Transverse colon (tissue), 4 donors: ENCODE measurements around the gene MYH15.

Source experiments
- EP300 ChIP-seq: sonication (generic); formaldehyde crosslinking; IDR thresholded peaks from one replicate; pipeline ENCODE4 v1.6.1; 2017; ENCODE audit warnings: antibody characterized with exemption, low read depth
- POLR2A ChIP-seq: fragments of 450-650 bp; IDR thresholded peaks from one replicate; pipeline ENCODE4 v1.6.1; 2016; ENCODE audit warnings: antibody characterized with exemption, mild to moderate bottlenecking, moderate library complexity
- POLR2AphosphoS5 ChIP-seq, 3 donors: sonication (generic); formaldehyde crosslinking; IDR thresholded peaks; one replicate each; pipeline ENCODE4 v1.6.1; 2016; ENCODE audit warnings: antibody characterized with exemption in 3 of 3
- TF ChIP-seq, protein P1 (sequence below), 5 experiments: fragments of 200-600 bp in 3 of 5; fragments of 450-650 bp in 2 of 5; sonication (generic) in 3 of 5; IDR thresholded peaks; 1 replicate in 2 of 5; 2 replicates in 3 of 5; pipeline ENCODE4 v1.5.1; 2016 to 2017; ENCODE audit warnings: antibody characterized with exemption in 5 of 5, inconsistent platforms in 3 of 5, mild to moderate bottlenecking in 2 of 5, moderate library complexity in 1 of 5

DNA sequence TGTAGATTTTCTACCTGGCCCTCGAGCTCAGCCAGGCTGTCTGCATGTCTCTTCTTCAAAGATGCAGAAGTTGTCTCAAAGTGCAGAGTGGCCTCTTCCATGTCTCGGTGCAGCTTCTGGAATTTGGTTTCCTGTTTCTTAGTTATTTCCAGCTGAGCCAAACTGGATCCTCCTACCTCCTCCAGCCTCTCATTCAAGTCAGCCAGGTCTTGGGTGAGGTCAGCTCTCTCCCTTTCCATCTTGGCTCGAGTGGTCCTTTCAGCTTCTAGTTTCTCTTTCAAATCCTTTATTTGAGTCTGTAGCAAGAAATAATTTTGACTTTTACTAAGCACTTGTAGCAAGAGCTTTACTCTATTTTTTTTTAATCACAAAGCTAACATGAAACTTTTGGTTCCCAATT lies 81.8 kb downstream of the MYH15 start:
- TF ChIP-seq POLR2AphosphoS5 (IDR thresholded peaks at IDR 0.05) (no peak), EP300 (no peak), POLR2A (no peak)
- TF ChIP-seq, protein P1, sequence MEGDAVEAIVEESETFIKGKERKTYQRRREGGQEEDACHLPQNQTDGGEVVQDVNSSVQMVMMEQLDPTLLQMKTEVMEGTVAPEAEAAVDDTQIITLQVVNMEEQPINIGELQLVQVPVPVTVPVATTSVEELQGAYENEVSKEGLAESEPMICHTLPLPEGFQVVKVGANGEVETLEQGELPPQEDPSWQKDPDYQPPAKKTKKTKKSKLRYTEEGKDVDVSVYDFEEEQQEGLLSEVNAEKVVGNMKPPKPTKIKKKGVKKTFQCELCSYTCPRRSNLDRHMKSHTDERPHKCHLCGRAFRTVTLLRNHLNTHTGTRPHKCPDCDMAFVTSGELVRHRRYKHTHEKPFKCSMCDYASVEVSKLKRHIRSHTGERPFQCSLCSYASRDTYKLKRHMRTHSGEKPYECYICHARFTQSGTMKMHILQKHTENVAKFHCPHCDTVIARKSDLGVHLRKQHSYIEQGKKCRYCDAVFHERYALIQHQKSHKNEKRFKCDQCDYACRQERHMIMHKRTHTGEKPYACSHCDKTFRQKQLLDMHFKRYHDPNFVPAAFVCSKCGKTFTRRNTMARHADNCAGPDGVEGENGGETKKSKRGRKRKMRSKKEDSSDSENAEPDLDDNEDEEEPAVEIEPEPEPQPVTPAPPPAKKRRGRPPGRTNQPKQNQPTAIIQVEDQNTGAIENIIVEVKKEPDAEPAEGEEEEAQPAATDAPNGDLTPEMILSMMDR (IDR thresholded peaks at IDR 0.05), result no peak
